GM18907 (cell line): Measurements from ENCODE around the gene GRM8.
A peak's percentile ranks its signal among the peaks of the same experiment; 100 is the strongest.
"Not testable (repeated sequence)": the region's sequence is repeated elsewhere in the genome, so short reads cannot be mapped to it uniquely, and the experiment has no call there.

ENCODE experiments used
- ATAC-seq: cut with Tn5 transposase; IDR thresholded peaks from one replicate; pipeline ENCODE4 v1.9.1; 2021; ENCODE audit warnings: mild to moderate bottlenecking, moderate library complexity; ENCODE audit not compliant: unreplicated experiment

Gene GRM8

GRCh38 chr7:126685018-126685573, 567.6 kb downstream of the GRM8 start:
- no peak for ATAC-seq

GRCh38 chr7:126682176-126682575, 570.6 kb downstream of the GRM8 start:
- no peak for ATAC-seq

- not testable (repeated sequence) for ATAC-seq
Measured at GRCh38 chr7:126668762-126669161, 584.0 kb downstream of the GRM8 start.

- ATAC-seq, result no peak
Measured at GRCh38 chr7:126668367-126668752, 584.4 kb downstream of the GRM8 start.

GRCh38 chr7:126667742-126668366, 584.9 kb downstream of the GRM8 start:
- no peak for ATAC-seq

GRCh38 chr7:126662856-126663255, 589.9 kb downstream of the GRM8 start:
- no peak for ATAC-seq

GRCh38 chr7:126659124-126659523, 593.6 kb downstream of the GRM8 start:
- ATAC-seq, result peak; percentile 87

GRCh38 chr7:126658684-126659083, 594.1 kb downstream of the GRM8 start:
- peak; percentile 25 for ATAC-seq

- peak; percentile 92 for ATAC-seq
Measured at GRCh38 chr7:126657599-126658358, 595.0 kb downstream of the GRM8 start.

- no peak for ATAC-seq
Measured at GRCh38 chr7:126657137-126657536, 595.6 kb downstream of the GRM8 start.

- no peak for ATAC-seq
Measured at GRCh38 chr7:126656165-126656564, 596.6 kb downstream of the GRM8 start.

GRCh38 chr7:126637538-126637937, 615.2 kb downstream of the GRM8 start:
- ATAC-seq, result no peak

GRCh38 chr7:126635545-126635944, 617.2 kb downstream of the GRM8 start:
- no peak for ATAC-seq

- peak; percentile 56 for ATAC-seq
Measured at GRCh38 chr7:126608339-126608776, 644.4 kb downstream of the GRM8 start.

GRCh38 chr7:126606331-126606730, 646.4 kb downstream of the GRM8 start:
- ATAC-seq, result no peak

GRCh38 chr7:126605553-126605952, 647.2 kb downstream of the GRM8 start:
- no peak for ATAC-seq

GRCh38 chr7:126605056-126605455, 647.7 kb downstream of the GRM8 start:
- no peak for ATAC-seq

GRCh38 chr7:126589068-126589684, 663.6 kb downstream of the GRM8 start:
- no peak for ATAC-seq

- ATAC-seq, result no peak
Measured at GRCh38 chr7:126578338-126578737, 674.4 kb downstream of the GRM8 start.

GRCh38 chr7:126574276-126575250, 678.2 kb downstream of the GRM8 start:
- ATAC-seq, result no peak

GRCh38 chr7:126570845-126571244, 681.9 kb downstream of the GRM8 start:
- ATAC-seq, result peak; percentile 60
